OCI-LY7 (cell line): Measurements from ENCODE around the gene ZNF775. TPM values are rescaled to one million over a fixed set of nuclear protein-coding genes. Genes with fewer than 3 reads are reported as not detected.

ENCODE experiments used
- BruUV-seq: library from RNA; stranded (reverse); fragments of 400-500 nt; replicated peaks from 2 replicates; lab custom pipeline; 2021; lab: Mats Ljungman, UMichigan
- CTCF ChIA-PET: fragments of 300-600 bp; sonication (Branson Sonifier 250); formaldehyde crosslinking; loops from one replicate; lab custom pipeline; 2022; ENCODE audit warnings: antibody characterized with exemption; ENCODE audit not compliant: unreplicated experiment; lab: Charles Lee
- POLR2A ChIA-PET: fragments of 300-600 bp; sonication (Branson Sonifier 250); formaldehyde crosslinking; loops from one replicate; lab custom pipeline; 2022; ENCODE audit warnings: antibody characterized with exemption; lab: Charles Lee
- DNase-seq: peaks from one replicate; pipeline ENCODE4 v3.0.0-alpha.2; 2015; ENCODE audit warnings: low spot score
- H2AFZ ChIP-seq: fragments of 200-600 bp; sonication (generic), shearing (Covaris generic); 2 replicates; pipeline ENCODE4 v1.6.1; 2014; ENCODE audit warnings: mild to moderate bottlenecking, antibody characterized with exemption, low read length, moderate library complexity
- H3K27ac ChIP-seq: fragments of 200-600 bp; sonication (generic); 2 replicates; pipeline ENCODE4 v1.5.1; 2014; ENCODE audit warnings: mixed run types, low read depth, mild to moderate bottlenecking, moderate library complexity, low read length, inconsistent platforms; ENCODE audit not compliant: poor library complexity, severe bottlenecking
- H3K36me3 ChIP-seq: fragments of 200-600 bp; sonication (generic); 2 replicates; pipeline ENCODE4 v1.6.1; 2014; ENCODE audit warnings: mild to moderate bottlenecking, antibody characterized with exemption, low read length, moderate library complexity, mixed read lengths; ENCODE audit not compliant: insufficient read depth
- H3K4me1 ChIP-seq: fragments of 200-600 bp; sonication (generic); 2 replicates; pipeline ENCODE4 v1.5.1; 2014; ENCODE audit warnings: mild to moderate bottlenecking, low read length; ENCODE audit not compliant: insufficient read depth, poor library complexity, severe bottlenecking
- H3K4me2 ChIP-seq: fragments of 200-600 bp; sonication (generic); 2 replicates; pipeline ENCODE4 v1.6.1; 2014; ENCODE audit warnings: mild to moderate bottlenecking, low read length
- H3K4me3 ChIP-seq: fragments of 200-600 bp; sonication (generic); 2 replicates; pipeline ENCODE4 v1.5.1; 2014; ENCODE audit warnings: mild to moderate bottlenecking, low read depth, low read length; ENCODE audit not compliant: poor library complexity, severe bottlenecking
- H3K79me2 ChIP-seq: fragments of 200-600 bp; sonication (generic); 2 replicates; pipeline ENCODE4 v1.6.1; 2016; ENCODE audit warnings: low read depth, mild to moderate bottlenecking, low read length, moderate library complexity, mixed read lengths; ENCODE audit not compliant: insufficient read depth
- H3K9me2 ChIP-seq: fragments of 200-600 bp; sonication (generic); 2 replicates; pipeline ENCODE4 v1.6.1; 2016; ENCODE audit warnings: mild to moderate bottlenecking, low read length, mixed read lengths; ENCODE audit not compliant: insufficient read depth
- H3K9me3 ChIP-seq: fragments of 200-600 bp; sonication (generic); 2 replicates; pipeline ENCODE4 v1.6.1; 2014; ENCODE audit warnings: mild to moderate bottlenecking, mixed run types, low read length, mixed read lengths
- H4K20me1 ChIP-seq: fragments of 200-600 bp; sonication (generic); 2 replicates; pipeline ENCODE4 v1.6.1; 2014; ENCODE audit warnings: mild to moderate bottlenecking, antibody characterized with exemption, low read length, moderate library complexity, mixed read lengths; ENCODE audit not compliant: insufficient read depth
- CTCF ChIP-seq: fragments of 200-600 bp; sonication (generic); conservative IDR thresholded peaks from 2 replicates; pipeline ENCODE4 v1.5.1; 2014; ENCODE audit warnings: mild to moderate bottlenecking, antibody characterized with exemption, low read length, moderate library complexity, mixed read lengths
- EZH2phosphoT487 ChIP-seq: fragments of 200-600 bp; sonication (generic); IDR thresholded peaks from 2 replicates; pipeline ENCODE4 v1.6.1; 2018; ENCODE audit warnings: low read depth, borderline replicate concordance, mild to moderate bottlenecking, mixed run types, antibody characterized with exemption, low read length, moderate library complexity, mixed read lengths
- intact Hi-C: fragments of 100-400 bp; cut with micrococcal nuclease; formaldehyde crosslinking; loops from one replicate; pipeline ENCODE4 v1.10.0; 2022; ENCODE audit not compliant: unreplicated experiment
- total RNA-seq, 2 experiments: library from RNA; depleted of rRNA in 1 of 2; stranded (reverse); fragments of >200 nt in 1 of 2; shearing (Covaris generic) in 1 of 2; gene quantifications; 2 replicates each; pipeline ENCODE4 v1.2.3, GENCODE V29; 2014 to 2022

The ZNF775 gene
- total RNA-seq, 2 experiments from 2014 or later: 4.7 to 6.5 TPM

GRCh38 chr7:150368096-150368883, 10.8 kb upstream of the ZNF775 start, which contains the start of gene REPIN1:
TSS of gene REPIN1 (plus strand) at chr7:150368822. CDS start at chr7:150369712, 890 bp downstream.
- Histone ChIP-seq H2AFZ (peak within 1 kb of the TSS; percentile 79), H3K27ac (peak within 1 kb of the TSS; percentile 39), H3K9me2 (no peaks in the 10 kb centered on the region), H3K36me3 (no peaks in the 10 kb centered on the region), H3K79me2 (no peaks in the 10 kb centered on the region), H3K4me3 (peak within 1 kb of the TSS; percentile 87), H3K4me2 (peak within 1 kb of the TSS; percentile 99), H3K4me1 (peaks cover 68% of the 10 kb centered on the region), H3K9me3 (no peaks in the 10 kb centered on the region), H4K20me1 (no peaks in the 10 kb centered on the region)
- DNase-seq: peak; percentile 80
- BruUV-seq: no TSS peak
- ChIA-PET POLR2A (interaction anchor here (0.8 to 3.2 kb wide), 3 partner anchors 9 to 974 kb away, joined by 4 to 20 read pairs (median 14); a partner anchor contains a TSS), CTCF (interaction anchor here (0.8 kb wide), 1 partner anchor 10 kb away, joined by 3 read pairs; no protein-coding TSS in a partner anchor)
- TF ChIP-seq EZH2phosphoT487 (no peak), CTCF (no peak)
- intact Hi-C loops: loop anchor here (2.0 to 10.0 kb wide), 3 partner anchors 39 to 1656 kb away; no protein-coding TSS in a partner anchor

GRCh38 chr7:150368884-150369747, 10.0 kb upstream of the ZNF775 start:
- Histone ChIP-seq H2AFZ (peak overlapping the region; percentile 79), H3K27ac (peak overlapping the region; percentile 23), H3K36me3 (no peaks in the 10 kb centered on the region), H3K4me2 (peak overlapping the region; percentile 99), H3K9me2 (no peaks in the 10 kb centered on the region), H3K4me1 (peaks cover 69% of the 10 kb centered on the region), H3K4me3 (peak overlapping the region; percentile 87), H4K20me1 (no peaks in the 10 kb centered on the region), H3K9me3 (no peaks in the 10 kb centered on the region), H3K79me2 (no peaks in the 10 kb centered on the region)
- ChIA-PET CTCF (interaction anchor here (0.8 kb wide), 1 partner anchor 9 kb away, joined by 3 read pairs; no protein-coding TSS in a partner anchor), POLR2A (interaction anchor here (2.5 to 3.2 kb wide), 2 partner anchors 9 to 36 kb away, joined by 14 to 20 read pairs; a partner anchor contains a TSS)
- BruUV-seq: no TSS peak
- no peak for TF ChIP-seq CTCF
- no peak for TF ChIP-seq EZH2phosphoT487
- intact Hi-C loops: loop anchor here (2.0 to 10.0 kb wide), 3 partner anchors 38 to 1657 kb away; no protein-coding TSS in a partner anchor
- DNase-seq: peak; percentile 65
